ENCODE measurements around the gene RND2.

The RND2 gene

DNA sequence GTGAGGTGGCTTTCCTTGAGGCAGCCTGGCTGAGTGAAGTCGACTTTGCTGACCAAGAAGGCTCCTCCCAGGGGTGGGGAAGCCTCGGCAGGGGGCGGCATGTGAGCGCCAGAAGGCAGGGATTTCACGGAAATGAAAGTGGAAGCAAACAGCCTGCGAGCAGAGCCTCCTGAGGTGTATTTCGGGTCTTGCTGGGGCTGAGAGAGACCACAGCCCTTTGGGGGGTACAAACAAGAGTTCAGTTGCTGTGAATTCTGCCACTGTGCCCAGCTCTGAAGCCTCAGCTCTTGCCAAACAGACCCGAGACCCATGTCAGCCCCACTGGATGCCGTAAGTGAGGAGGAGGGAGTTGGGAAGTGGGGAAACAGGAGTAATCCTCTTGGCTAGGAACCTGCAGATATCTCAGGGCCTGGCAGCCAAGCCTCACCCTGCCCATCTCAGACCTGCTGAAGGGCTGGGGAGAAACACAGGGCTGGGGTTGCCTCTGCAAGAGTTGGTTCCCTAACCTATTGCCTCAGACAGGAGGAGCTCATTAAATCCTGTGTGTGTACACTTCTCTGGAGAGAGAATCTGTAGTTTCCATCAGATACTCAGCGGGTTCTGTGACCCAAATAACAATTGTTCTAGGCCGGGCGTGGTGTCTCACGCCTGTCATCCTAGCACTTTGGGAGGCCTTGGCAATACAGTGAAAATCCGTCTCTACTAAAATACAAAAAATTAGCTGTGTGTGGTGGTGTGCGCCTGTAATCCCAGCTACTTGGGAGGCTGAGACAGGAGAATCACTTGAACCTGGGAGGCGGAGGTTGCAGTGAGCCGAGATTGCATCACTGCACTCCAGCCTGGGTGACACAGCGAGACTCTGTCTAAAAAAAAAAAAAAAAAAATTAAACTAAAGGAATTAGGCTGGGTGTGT lies 18.1 kb upstream of the RND2 start, which contains the start of gene IFI35:
Gene IFI35 (plus strand): TSS at position 146 of the 913 bp plus-strand sequence. CDS start 164 bp downstream, at position 310.
- peak in 46 of 51 donors; percentile 10 to 78 (median 56) for DNase-seq

DNA sequence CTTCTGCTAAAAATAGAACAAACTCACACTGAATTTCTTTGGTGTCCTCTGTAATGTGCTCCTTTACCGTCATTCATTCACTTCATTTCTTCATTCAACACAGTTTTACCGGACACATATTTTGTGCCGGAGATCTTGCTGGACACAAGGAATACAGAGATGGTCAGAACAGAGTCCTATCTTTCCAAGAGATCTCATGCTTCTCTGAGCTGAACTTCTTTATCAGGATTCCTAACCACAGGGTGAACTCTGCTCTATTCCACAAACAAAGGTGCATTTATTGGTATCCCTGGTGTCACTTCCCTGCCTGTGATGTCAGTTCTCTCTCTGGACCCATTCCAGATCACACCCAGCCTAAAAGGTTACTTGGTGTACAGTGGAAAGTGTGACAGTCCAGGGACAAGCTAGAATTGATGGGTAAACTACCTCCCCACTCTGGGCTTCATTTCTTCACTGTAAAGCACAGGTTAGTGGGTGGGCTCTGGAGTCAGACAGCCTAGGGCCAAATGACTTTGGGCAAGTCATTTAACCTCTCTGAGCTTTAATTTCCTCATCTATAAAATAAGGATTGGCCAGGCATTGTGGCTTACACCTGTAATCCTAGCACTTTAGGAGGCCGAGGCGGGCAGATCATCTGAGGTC lies 14.2 kb upstream of the RND2 start:
- no peak for DNase-seq

DNA sequence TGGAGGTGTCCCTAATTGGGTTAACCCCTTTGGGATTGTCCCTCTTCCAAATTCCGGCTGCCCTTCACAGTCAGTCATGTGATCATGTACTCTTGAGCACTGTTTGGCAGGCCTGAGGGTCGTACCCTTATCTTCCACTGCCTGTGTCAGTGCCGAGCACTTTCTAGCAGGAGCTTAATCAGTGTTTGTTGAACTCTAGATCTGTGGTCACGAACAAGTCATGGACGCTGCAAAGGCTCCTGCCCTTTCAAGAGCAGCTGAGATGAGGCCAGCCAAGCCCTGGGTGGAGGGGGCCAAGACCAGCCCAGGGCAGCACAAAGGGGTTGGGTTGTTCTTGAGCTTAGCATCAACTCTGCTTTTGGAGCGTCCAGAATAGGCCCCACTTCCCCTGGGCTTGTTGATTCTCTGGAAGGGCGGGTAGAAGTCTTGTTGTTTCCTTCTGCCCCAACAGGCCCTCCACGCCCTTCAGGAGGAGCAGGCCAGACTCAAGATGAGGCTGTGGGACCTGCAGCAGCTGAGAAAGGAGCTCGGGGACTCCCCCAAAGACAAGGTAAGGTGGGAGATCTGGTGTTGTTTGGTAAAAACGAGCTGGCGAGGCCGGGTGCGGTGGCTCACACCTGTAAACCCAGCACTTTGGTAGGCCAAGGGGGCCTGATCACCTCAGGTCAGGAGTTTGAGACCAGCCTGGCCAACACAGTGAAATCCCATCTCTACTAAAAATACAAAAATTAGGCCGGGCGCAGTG lies 13.1 kb upstream of the RND2 start:
- no peak for DNase-seq

DNA sequence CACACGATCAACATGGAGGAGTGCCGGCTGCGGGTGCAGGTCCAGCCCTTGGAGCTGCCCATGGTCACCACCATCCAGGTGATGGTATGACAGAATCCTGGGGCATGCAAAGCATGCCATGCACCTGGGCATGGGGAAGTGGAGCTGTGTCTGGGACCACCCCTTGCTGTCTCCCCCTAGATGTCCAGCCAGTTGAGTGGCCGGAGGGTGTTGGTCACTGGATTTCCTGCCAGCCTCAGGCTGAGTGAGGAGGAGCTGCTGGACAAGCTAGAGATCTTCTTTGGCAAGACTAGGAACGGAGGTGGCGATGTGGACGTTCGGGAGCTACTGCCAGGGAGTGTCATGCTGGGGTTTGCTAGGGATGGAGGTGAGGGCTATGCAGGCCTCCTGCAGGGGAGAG lies 11.7 kb upstream of the RND2 start:
- DNase-seq: no peak

DNA sequence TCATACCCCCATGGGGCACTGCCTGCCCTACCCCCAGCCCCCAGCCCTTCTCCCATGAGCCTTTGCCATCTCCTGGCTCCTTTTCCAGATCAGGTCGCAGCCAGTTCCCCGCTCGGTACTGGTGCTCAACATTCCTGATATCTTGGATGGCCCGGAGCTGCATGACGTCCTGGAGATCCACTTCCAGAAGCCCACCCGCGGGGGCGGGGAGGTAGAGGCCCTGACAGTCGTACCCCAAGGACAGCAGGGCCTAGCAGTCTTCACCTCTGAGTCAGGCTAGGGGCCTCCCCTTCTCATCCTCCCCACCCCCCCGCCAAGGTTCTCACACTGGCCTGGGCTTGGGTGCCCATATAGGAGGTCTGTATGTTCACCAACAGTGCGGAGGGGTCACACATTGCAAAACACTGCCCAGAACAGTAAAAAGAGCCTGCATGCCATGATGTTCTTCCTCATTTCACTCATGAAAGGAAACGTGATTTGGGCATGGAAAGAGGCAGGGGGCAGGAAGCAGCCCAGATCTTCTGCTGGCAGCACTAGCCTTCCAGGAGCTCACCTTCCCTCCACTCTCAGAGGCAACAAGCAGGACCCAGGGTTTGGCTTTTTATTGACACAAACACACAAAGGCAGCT lies 10.9 kb upstream of the RND2 start:
- DNase-seq: no peak

DNA sequence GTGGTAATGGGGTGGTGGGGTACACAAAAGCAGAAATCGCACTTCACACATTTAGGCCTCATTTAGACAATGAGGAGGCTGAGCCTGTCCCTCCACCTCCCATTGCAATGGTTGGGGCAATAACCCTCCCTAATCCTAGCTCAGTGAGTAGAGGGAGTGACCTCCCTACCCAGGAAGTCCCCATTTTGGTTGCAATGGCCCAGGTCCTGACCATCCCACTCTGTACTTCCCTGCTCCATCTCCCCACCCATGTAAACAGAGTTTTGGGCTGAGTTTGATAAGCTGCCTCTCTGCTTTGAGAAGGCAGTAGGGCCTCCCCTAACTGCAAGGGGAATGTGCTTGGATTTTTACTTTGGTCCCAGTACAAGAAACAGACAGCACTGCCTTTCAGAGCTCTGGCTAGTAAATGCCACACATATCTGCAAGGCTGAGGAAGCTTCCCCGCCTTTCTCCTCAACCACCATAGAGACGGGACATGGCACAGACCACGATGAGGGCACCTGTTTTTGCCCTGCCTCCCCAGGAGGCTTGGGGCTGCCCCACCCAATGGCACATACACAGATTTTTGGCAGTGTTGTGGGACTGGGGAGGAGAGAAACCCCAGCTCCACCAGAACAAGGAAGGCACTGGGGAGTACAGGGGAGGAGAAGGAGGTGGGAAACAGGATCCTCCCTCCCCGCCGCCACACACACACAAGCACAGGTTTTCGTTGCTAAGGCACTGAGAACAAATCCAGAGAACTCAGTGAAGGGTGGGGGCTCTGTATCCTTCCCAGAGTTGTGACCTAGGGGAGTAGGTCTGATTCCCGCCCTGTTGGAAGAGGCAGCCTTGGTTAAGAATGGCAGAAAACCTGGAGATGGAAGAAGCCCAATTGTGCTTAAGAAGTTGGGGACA lies 10.1 kb upstream of the RND2 start:
- DNase-seq: peak in 1 of 51 donors; percentile 28

DNA sequence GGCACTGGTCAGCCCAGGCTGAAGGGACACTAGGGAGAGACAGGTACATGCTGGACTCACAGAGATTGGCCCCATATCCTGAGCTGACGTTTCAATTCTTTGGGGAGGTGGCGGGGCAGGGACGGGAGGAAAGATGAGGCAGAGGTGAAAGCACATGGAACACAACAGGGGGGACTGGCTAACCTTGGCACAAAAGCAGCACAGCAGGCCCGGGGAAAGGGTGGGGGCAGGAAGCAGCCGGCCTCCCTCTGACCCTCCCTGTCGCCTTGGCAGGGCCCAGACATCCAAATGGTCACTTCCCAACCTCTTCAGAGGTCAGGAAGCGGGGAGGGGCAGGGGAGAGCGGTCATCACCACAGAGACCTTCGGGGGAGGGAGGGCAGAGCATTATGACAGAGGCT lies 9.5 kb upstream of the RND2 start:
- no peak for DNase-seq

DNA sequence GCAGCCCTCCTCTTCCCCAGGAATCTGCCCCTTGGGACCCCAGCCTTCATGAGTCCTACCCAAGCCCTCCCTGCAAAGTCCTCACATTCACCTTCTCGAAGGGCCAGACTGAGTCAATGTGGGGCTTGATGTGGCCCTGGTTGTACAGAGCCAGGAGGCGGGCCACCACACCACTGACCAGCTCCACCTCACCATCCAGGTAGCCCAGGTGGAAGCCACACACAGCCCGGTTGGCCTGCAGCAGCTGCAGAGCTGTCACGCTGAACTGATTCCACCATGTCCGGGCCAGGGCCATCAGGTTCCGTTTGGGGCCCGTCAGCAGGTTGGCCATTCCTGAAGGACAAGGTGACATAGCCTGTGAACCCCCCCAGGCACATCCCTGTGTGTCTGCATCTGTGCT lies 8.8 kb upstream of the RND2 start:
- no peak for DNase-seq

DNA sequence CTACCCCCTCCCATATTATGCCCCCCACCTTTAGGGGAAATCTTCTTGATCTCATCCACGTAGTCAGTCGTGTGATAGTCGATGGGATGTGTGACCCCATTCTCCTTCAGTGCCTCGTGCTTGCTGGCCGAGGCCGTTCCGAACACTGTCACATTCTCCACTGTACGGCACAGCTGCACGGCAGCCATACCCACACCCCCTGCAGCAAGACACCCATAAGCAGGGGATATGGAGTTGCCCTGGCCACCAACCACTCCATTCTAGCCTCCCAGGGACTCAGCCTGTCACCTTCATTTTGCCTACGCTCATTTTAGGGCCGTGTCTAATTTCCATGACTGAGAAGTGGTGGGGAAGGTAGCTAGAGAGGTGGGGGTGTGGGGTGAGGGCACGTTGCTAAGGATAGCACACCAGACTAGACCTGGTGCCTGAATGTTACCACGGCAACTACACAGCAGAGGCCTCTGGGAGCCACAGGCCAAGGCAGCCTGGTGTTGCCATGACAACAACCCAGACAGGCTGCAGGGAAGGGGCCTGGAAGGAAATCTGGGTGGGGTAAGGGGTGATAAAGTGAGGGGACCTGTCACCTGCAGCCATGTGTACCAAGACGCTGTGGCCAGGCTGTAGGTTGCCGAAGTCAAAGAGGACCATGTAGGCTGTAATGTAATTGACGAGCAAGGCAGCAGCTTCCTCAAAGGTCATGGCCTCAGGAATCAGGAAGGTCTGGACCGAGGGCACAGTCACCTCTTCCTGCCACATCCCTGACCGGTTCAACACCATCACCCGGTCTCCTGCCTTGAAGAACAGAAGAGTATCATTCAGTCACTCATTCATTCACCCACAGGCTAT lies 6.8 kb upstream of the RND2 start:
- DNase-seq: peak in 20 of 51 donors; percentile 10 to 66 (median 28)

DNA sequence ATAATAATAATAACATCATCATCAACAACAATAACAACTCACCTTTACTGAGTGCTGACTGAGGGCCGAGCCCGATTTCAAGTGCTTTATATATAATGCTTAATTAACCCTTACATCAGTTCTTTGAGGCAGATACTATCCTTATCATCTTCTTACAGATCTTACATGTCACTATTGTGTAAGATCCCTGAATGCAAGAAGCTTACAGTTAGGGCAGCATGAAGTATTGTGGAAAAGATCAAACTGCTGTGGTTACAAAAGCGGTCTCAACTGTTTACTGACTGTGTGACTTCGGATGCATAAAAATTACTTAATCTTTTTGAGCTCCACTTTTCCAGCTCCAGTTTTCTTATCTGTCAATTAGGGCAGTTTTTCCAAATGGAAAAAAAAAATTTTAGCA lies 6.1 kb upstream of the RND2 start:
- no peak for DNase-seq

DNA sequence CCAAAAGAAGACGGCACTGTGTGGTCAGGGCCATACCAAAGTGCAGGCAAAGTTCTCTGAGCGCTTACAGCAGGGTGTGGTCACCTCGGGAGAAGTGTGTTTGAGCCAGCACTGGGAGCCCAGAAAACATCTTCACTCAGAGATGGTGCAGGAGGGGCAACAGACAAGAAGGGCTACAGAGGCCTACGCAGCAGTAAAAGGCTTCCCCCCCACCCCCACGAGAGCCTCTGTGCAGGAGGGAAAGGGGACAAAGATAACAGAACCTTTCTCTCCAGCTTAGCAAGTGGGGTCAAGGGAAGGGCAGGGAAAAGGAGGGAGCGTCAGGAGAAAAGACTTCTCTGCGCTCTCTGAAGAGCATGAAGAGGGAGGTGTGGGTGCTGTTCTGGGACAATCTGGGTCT lies 5.6 kb upstream of the RND2 start:
- DNase-seq: no peak

DNA sequence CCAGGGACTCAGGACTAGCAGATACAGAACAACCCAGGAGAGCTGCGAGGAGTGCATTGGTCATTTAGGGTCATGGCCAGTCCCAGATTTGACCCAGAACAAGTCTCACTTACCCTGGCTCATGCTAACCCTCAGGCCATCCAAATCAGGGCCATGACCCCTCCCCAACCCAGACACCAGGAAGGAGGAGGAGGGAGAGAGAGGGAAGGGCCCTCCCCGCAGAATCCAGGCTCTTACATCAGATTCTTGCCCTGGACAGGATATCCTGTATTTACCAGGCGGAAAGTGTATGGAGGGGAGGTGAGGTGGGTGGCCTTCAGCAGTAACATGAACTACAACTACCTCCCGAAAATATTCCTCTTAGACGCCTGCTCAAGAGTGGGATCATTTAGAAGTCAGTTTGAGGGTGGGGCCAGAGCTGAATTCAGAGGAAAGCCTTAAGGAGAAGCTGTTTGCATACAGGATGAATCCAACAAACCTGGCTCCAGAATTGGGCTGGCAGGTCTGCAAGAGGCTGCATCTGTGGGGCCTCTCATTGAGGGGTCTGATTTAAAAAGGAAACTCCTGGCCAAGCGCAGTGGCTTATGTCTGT lies 4.9 kb upstream of the RND2 start:
- no peak for DNase-seq

DNA sequence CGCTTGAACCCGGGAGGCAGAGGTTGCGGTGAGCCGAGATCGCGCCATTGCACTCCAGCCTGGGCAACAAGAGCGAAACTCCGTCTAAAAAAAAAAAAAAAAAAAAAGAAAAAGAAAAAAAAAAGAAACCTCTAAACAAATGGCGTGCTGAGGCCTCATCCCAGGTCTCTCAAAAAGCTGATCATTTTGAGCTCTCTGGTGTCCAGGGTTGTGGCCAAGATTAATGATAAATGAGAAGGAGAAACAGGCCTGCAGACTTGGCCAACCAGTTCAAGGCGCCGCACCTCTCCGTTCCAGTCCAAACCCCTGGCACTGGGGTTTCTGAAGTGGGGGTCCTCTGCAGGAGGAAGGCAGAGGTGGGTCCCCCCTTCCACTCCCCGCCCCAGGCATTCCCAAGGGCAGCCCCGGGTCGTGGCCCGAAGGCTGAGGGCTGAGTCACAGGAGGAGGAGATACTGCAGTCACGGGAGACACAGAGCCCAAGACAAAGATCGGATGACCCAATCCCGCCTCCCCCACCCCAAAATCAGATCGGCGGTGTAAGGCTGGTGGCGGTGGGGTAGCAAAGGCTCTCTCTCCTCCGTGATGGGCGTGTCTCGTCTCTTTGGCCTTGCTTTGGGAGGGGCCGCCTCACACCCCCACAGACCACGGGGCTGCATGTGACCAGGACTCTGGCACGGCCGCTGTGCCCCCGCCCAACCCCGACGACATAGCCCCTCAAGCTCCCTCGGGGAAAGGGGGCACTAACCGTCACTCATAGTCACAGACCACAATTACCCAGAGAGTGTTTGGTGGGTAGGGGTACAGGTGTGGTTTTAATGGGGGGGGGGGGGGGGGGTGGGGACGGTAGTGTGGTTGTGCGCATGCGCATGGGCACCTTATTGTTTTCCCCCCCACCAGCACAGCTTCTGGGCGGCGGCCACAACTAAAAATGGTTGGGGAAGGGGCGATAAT lies 4.0 kb upstream of the RND2 start:
- DNase-seq: peak in 35 of 51 donors; percentile 20 to 75 (median 56)

DNA sequence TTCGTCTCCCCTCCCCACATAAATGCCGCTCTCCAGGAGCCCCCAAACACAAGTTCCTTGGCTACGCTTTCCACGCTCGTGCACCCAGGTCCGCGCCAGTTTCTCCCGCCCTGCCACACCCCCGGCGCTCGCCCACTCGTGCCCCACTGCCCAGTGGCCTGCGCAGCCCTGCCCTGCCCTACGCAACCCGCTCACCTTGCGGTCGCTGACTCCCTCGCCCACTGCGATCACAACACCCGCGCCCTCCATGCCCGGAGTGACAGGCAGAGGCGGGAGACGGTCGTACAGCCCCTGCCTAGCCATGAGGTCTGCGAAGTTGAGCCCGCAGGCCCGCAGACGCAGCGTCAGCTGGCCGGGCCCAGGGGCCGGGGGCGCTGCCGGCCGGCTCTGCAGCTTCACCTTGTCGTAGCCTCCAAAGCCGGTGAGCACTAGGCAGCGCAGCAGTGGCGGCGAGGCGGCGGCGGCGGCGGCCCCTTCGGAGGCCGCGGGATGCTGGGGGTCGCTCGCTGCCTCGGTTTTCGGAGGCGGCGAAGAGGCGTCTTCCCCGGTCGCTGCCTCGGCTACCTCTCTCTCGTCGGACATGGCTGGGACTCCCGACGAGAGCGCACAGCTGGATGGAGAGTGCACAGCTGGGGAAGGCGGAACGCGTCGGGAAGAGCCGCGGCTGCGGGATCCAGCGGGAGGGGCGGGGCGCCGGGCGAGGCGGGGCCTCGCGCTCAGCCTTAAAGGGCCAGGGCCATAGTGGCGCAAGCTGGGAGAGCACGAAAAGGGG lies 3.1 kb upstream of the RND2 start, which contains the start of gene VAT1:
Gene VAT1 (minus strand): TSS at position 645 of the 772 bp plus-strand sequence. CDS start 63 bp downstream, at position 582.
- peak in 49 of 51 donors; percentile 16 to 79 (median 56) for DNase-seq

DNA sequence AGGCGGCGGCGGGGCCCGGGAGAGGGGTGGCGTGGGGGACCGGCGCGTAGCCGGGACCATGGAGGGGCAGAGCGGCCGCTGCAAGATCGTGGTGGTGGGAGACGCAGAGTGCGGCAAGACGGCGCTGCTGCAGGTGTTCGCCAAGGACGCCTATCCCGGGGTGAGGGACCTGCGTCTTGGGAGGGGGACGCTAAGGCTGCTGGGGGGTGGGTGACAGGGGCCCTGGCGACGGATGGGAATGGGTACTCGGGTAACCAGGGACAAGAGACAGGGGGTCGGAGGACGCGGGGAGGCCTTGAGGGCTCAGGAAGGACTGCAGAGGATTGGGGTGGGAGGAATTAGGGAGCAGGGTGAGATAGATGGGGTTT lies 243 bp downstream of the RND2 start:
- DNase-seq: peak in 1 of 51 donors; percentile 41

DNA sequence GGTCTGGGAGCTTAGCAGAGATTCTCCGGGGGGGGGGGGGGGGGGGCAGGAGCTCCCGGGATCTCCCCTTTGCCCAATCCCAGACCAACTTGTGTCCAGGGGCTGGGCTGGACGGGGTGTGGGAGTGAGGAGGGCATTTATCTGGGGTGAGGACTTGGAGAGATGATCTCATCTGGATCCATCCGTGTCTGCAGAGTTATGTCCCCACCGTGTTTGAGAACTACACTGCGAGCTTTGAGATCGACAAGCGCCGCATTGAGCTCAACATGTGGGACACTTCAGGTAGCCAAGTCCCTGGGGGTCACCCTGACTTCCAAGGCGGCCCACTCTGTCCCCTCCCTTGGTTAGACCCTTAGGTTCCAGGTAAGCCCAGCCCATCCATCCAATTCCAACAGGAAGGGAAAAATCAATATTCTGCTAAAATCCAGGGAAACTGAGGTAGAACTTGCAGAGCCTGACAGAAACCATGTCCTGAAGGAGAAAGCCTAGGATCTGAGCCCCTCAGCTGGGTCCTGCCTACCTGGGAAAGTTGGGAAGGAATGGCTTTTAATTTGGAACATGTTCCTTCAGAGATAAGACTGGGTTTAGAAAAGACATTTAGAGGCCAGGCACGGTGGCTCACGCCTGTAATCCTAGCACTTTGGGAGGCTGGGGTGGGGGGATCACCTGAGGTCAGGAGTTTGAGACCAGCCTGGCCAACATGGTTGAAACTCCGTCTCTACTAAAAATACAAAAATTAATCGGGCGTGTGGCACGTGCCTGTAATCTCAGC lies 921 bp downstream of the RND2 start:
- DNase-seq: peak in 2 of 51 donors; percentile 33 to 40

All from hypothalamus (tissue), 51 donors.